Activated CD4-positive, alpha-beta T cell treated with anti-CD3 and anti-CD28 coated beads, Interleukin-2, amount 10 ng/mL, durations not matched to agents 7 days and 5 days (primary cell): ENCODE measurements around the gene R3HDM4. TPM values are rescaled to one million over a fixed set of nuclear protein-coding genes. Genes with fewer than 3 reads are reported as not detected.

ENCODE experiments used
- CTCF ChIA-PET: fragments of 350-600 bp; sonication (Branson Sonifier 250); formaldehyde crosslinking; loops from one replicate; lab custom pipeline; 2021; ENCODE audit warnings: antibody characterized with exemption; lab: Charles Lee
- POLR2A ChIA-PET: fragments of 350-600 bp; sonication (Branson Sonifier 250); formaldehyde crosslinking; loops from one replicate; lab custom pipeline; 2021; ENCODE audit warnings: antibody characterized with exemption; lab: Charles Lee
- DNase-seq: peaks from one replicate; pipeline ENCODE4 v3.0.0-alpha.2; 2020
- H3K27ac Mint-ChIP-seq: one replicate; pipeline ENCODE4 v1.8.0; 2021; ENCODE audit warnings: mild to moderate bottlenecking, moderate library complexity, mixed read lengths
- H3K27me3 Mint-ChIP-seq: one replicate; pipeline ENCODE4 v1.8.0; 2021; ENCODE audit warnings: mixed read lengths
- H3K36me3 Mint-ChIP-seq: one replicate; pipeline ENCODE4 v1.8.0; 2021; ENCODE audit warnings: low read depth, mixed read lengths
- H3K4me1 Mint-ChIP-seq: one replicate; pipeline ENCODE4 v1.8.0; 2021; ENCODE audit warnings: mixed read lengths
- H3K4me3 Mint-ChIP-seq: one replicate; pipeline ENCODE4 v1.8.0; 2021; ENCODE audit warnings: mild to moderate bottlenecking, moderate library complexity, mixed read lengths
- H3K9me3 Mint-ChIP-seq: one replicate; pipeline ENCODE4 v1.8.0; 2021; ENCODE audit warnings: mixed read lengths
- total RNA-seq, 2 experiments: library from RNA; stranded (reverse); gene quantifications; one replicate each; pipeline ENCODE4 v1.2.3, GENCODE V29; 2021

The R3HDM4 gene
- total RNA-seq, 2 experiments from 2014 or later = 120 to 121 TPM

DNA sequence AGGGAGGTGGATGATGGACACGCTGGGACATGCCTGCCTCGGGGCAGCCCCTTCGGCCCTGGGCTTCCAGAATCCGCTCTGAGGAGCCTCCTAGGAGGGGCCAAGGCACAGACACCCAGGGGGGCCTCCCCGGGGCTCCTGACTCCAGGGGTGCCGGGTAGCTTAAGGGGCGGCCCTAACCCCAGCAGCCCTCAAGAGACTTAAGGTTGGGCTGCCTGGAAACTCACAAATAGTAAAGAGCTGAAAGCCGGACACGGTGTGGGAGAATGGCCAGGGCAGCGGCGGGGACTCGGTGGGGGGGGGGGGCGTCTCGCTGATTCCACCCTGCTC lies 20.5 kb upstream of the R3HDM4 start:
- Mint-ChIP-seq H3K4me1 (peaks cover 29% of the 10 kb centered on the region), H3K27me3 (no peaks in the 10 kb centered on the region), H3K36me3 (peaks cover 17% of the 10 kb centered on the region), H3K27ac (no peak overlapping the region), H3K4me3 (no peak overlapping the region), H3K9me3 (peaks cover 3% of the 10 kb centered on the region)
- ChIA-PET CTCF (interaction anchor here (1.1 to 1.4 kb wide), 2 partner anchors 11 to 51 kb away, joined by 3 to 4 read pairs; partner anchors contain the start of gene WDR18), POLR2A (no interaction called here)
- DNase-seq = no peak

GRCh38 chr19:932648-933552 lies 19.9 kb upstream of the R3HDM4 start:
- H3K36me3 Mint-ChIP-seq = peaks cover 15% of the 10 kb centered on the region
- ChIA-PET CTCF (interaction anchor here (1.1 to 1.4 kb wide), 2 partner anchors 12 to 51 kb away, joined by 3 to 4 read pairs; partner anchors contain the start of gene WDR18), POLR2A (no interaction called here)
- H3K27ac Mint-ChIP-seq = peak overlapping the region; percentile 83
- H3K9me3 Mint-ChIP-seq = peaks cover 3% of the 10 kb centered on the region
- peaks cover 24% of the 10 kb centered on the region for H3K4me1 Mint-ChIP-seq
- no peaks in the 10 kb centered on the region for H3K27me3 Mint-ChIP-seq
- peak overlapping the region; percentile 70 for H3K4me3 Mint-ChIP-seq
- DNase-seq = peak; percentile 57

GRCh38 chr19:931860-932647 lies 19.0 kb upstream of the R3HDM4 start:
- no peak overlapping the region for H3K4me3 Mint-ChIP-seq
- peaks cover 17% of the 10 kb centered on the region for H3K4me1 Mint-ChIP-seq
- H3K9me3 Mint-ChIP-seq = no peaks in the 10 kb centered on the region
- DNase-seq = no peak
- peak overlapping the region; percentile 62 for H3K27ac Mint-ChIP-seq
- H3K36me3 Mint-ChIP-seq = peaks cover 10% of the 10 kb centered on the region
- H3K27me3 Mint-ChIP-seq = no peaks in the 10 kb centered on the region
- POLR2A ChIA-PET = no interaction called here
- CTCF ChIA-PET = interaction anchor here (0.6 to 1.4 kb wide), 2 partner anchors 19 to 52 kb away, joined by 3 to 4 read pairs; partner anchors contain the start of gene WDR18

DNA sequence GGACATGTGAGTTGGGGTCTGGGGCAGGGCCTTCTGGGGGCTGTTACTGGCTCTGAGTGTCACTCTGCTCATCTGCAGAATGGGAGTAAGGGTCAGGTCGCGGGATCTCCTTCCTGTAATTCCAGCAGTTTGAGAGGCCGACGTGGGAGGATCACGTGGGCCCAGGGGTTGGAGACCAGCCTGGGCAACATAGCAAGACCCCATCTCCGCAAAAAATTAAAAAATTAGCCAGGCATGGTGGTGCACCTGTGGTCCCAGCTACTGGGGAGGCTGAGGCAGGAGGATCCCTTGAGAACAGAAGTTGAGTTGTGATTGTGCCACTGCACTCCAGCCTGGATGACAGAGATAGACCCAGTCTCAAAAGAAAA lies 16.9 kb upstream of the R3HDM4 start:
- Mint-ChIP-seq H3K4me1 (peaks cover 14% of the 10 kb centered on the region), H3K27me3 (no peaks in the 10 kb centered on the region), H3K9me3 (no peaks in the 10 kb centered on the region), H3K27ac (peak overlapping the region; percentile 74), H3K36me3 (peaks cover 8% of the 10 kb centered on the region), H3K4me3 (no peak overlapping the region)
- POLR2A ChIA-PET = no interaction called here
- CTCF ChIA-PET = interaction anchor here (1.0 to 1.5 kb wide), 2 partner anchors 8 to 10 kb away, joined by 3 read pairs; no protein-coding TSS in a partner anchor
- no peak for DNase-seq

- ChIA-PET CTCF (interaction anchor here (1.0 to 1.5 kb wide), 2 partner anchors 9 to 10 kb away, joined by 3 read pairs; no protein-coding TSS in a partner anchor), POLR2A (no interaction called here)
- Mint-ChIP-seq H3K36me3 (peaks cover 8% of the 10 kb centered on the region), H3K4me1 (peaks cover 17% of the 10 kb centered on the region), H3K9me3 (no peaks in the 10 kb centered on the region), H3K4me3 (no peak overlapping the region), H3K27me3 (no peaks in the 10 kb centered on the region), H3K27ac (no peak overlapping the region)
- no peak for DNase-seq
Observed at GRCh38 chr19:929203-929890, 16.3 kb upstream of the R3HDM4 start.

DNA sequence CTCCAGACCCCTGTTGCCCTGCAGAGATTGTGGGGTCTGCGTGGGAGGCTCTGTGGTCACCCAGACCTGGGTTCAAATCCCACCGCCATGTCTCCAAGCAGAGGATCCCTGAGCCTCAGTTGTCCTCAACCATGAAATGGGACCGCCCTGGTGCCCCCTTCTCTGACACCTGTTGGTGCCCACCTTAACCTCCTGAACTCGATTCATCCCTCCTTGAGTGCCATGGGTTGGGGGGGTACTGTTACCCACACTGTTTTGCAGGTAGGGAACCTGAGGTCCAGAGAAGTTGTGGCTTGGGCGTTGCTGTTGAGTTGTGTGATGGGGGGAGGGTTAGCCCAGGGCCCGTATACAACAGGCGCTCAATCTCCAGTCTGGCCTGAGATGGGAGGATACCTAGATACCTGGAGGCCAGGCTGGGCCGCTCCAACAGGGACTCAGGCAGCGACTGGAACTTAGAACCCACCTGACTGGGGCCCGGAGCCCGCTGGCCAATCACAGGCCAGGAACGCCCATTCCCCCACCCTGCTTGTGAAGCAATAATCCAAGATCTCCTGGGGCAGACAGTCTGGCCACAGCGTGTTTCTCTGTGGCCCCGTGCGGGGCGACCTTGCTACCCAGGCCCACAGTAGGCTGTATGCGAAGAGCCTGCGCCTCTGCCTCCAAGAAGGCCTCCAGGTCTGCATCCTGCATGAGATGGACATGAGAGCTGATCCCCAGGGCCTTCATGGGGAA lies 15.6 kb upstream of the R3HDM4 start:
- ChIA-PET POLR2A (no interaction called here), CTCF (interaction anchor here (1.0 to 1.5 kb wide), 2 partner anchors 10 to 11 kb away, joined by 3 read pairs; no protein-coding TSS in a partner anchor)
- H3K36me3 Mint-ChIP-seq = peaks cover 8% of the 10 kb centered on the region
- no peaks in the 10 kb centered on the region for H3K9me3 Mint-ChIP-seq
- H3K27me3 Mint-ChIP-seq = no peaks in the 10 kb centered on the region
- H3K4me1 Mint-ChIP-seq = peaks cover 21% of the 10 kb centered on the region
- peak overlapping the region; percentile 43 for H3K4me3 Mint-ChIP-seq
- H3K27ac Mint-ChIP-seq = no peak overlapping the region
- no peak for DNase-seq

DNA sequence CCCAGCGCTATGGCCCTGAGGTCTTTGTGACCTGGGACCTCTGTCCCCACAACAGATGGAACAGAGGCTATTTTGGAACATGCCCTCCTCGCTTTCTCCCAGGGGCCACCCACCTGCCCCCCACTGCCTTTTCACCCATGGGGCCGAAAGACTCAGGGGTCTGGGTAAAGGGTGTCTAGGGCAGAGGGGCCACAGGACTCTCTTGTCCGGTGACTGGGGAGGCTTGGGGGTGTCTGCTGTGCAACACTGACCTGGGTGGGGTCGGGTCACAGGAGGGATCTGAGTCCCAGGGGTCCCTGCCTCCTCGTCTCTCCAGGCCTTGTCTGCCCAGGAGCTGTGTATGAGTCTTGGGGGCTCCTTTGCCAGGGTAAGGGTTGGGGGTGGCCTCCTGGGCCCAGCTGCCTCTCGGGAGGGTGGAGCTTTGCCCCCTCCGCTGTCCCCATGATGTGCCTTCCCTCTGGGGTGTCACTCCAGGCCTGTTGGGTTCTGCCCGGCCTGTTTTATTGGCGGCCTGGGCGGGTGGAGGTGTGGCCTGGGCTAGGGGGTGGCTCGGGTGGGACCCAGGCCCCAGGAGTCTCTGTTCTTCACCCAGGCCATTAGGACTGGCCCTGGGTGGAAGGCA lies 14.9 kb upstream of the R3HDM4 start:
- H3K27me3 Mint-ChIP-seq = no peaks in the 10 kb centered on the region
- ChIA-PET CTCF (no interaction called here), POLR2A (no interaction called here)

DNA sequence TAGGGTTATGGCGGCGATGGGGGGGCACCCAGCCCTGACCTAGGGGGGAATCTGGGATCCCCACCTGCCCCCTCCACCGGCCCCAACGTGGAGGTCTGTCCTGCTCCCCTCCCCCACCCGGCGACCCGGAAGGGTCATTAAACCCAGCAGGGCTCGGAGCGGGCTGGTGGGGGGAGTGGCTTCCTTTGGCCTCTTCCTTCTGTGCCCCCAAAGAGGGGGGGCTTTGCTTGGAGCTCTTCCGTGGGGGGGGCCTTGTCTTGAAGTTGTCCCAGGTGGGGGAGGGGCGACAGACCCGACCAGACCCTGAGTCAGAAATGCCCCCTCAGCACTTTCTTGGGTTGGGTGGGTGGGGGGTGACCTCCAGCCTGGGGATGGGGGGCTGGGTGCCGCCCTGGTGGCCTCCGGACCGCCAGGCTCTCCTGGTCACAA lies 14.3 kb upstream of the R3HDM4 start:
- no peaks in the 10 kb centered on the region for H3K27me3 Mint-ChIP-seq
- peaks cover 18% of the 10 kb centered on the region for H3K4me1 Mint-ChIP-seq
- H3K36me3 Mint-ChIP-seq = peaks cover 5% of the 10 kb centered on the region
- H3K9me3 Mint-ChIP-seq = no peaks in the 10 kb centered on the region
- no peak overlapping the region for H3K4me3 Mint-ChIP-seq
- DNase-seq = no peak
- ChIA-PET POLR2A (no interaction called here), CTCF (interaction anchor here (0.9 kb wide), 1 partner anchor 55 kb away, joined by 3 read pairs; no protein-coding TSS in a partner anchor)
- no peak overlapping the region for H3K27ac Mint-ChIP-seq

More for the DNA sequence above, 14.9 kb upstream of the R3HDM4 start:
- H3K4me3 Mint-ChIP-seq = peak overlapping the region; percentile 43
- no peak overlapping the region for H3K27ac Mint-ChIP-seq
- H3K9me3 Mint-ChIP-seq = no peaks in the 10 kb centered on the region
- peaks cover 22% of the 10 kb centered on the region for H3K4me1 Mint-ChIP-seq
- DNase-seq = no peak
- H3K36me3 Mint-ChIP-seq = peaks cover 8% of the 10 kb centered on the region

DNA sequence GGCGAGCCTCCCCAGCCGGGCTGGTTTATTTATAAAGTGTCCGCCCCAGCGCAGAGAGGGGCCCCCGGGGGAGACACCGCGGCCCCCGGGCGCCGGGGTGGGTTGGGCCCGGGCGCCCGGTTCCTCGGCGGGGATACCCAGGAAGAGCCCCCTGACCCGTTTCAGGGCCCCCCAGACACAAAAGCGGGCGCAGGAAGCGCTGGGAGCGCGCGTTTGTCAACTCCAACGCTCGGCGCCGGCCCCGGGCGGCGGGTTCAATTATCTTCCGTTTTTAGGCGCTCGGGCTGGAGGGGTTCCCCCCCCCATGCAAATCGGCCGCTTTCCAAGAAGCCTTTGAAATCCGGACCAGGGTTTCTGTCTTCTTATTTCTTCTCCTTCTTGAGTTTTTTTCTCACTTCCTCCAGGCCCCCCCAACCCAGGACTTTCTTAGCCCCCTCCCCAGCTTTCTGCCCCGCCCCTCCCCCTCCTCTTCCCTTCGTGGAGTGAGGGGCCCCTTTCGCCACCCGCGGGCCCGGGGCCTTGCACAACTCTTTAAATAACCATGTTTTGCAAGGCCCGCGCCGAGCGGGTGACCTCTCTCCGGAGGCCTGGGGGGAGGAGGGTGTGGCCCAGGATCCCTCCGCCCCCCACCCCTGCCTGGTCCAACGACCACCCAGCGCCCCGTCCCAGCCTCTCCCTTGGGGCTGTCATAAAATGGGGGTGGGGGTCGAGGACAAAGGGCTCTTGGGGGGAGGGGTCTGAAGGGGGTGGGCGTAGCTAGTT lies 13.8 kb upstream of the R3HDM4 start:
- no peaks in the 10 kb centered on the region for H3K9me3 Mint-ChIP-seq
- peak overlapping the region; percentile 81 for H3K4me3 Mint-ChIP-seq
- CTCF ChIA-PET = interaction anchor here (0.9 kb wide), 1 partner anchor 55 kb away, joined by 3 read pairs; no protein-coding TSS in a partner anchor
- H3K4me1 Mint-ChIP-seq = peaks cover 18% of the 10 kb centered on the region
- POLR2A ChIA-PET = no interaction called here
- H3K36me3 Mint-ChIP-seq = peaks cover 5% of the 10 kb centered on the region
- no peak for DNase-seq
- peak overlapping the region; percentile 83 for H3K27ac Mint-ChIP-seq
- H3K27me3 Mint-ChIP-seq = no peaks in the 10 kb centered on the region

DNA sequence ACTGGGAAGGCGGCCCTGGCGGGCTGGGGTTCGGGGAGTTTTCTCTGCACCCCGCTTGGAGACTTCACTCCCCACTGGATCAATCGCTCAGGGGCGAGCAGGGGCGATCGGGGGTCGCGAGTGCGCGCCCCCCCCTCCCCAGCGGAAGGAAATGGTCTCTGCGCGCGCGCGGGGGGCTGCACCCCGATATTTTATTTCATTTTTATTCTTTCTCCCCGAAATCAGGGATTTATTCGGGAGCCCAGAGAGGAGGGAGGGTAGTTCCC lies 13.2 kb upstream of the R3HDM4 start:
- Mint-ChIP-seq H3K27me3 (no peaks in the 10 kb centered on the region), H3K27ac (peak overlapping the region; percentile 60), H3K9me3 (no peaks in the 10 kb centered on the region), H3K4me3 (peak overlapping the region; percentile 81), H3K36me3 (peaks cover 3% of the 10 kb centered on the region), H3K4me1 (peaks cover 20% of the 10 kb centered on the region)
- ChIA-PET CTCF (interaction anchor here (0.9 kb wide), 1 partner anchor 56 kb away, joined by 3 read pairs; no protein-coding TSS in a partner anchor), POLR2A (no interaction called here)
- DNase-seq = no peak
